H1 (cell line): ENCODE measurements around the gene NBEA. TPM values are rescaled to one million over a fixed set of nuclear protein-coding genes. Genes with fewer than 3 reads are reported as not detected.

Experiments
- CTCF ChIA-PET: fragments of 300-600 bp; sonication (Branson Sonifier 250); formaldehyde crosslinking; loops from one replicate; lab custom pipeline; 2021; ENCODE audit not compliant: partially characterized antibody; lab: Charles Lee
- POLR2A ChIA-PET: fragments of 300-600 bp; sonication (Branson Sonifier 250); formaldehyde crosslinking; loops from one replicate; lab custom pipeline; 2021; ENCODE audit warnings: inconsistent platforms; ENCODE audit not compliant: partially characterized antibody; lab: Charles Lee
- DNase-seq, 2 experiments: peaks; one replicate each; pipeline versions ENCODE4 v3.0.0 to v3.0.0-alpha.2; 2010 to 2022; ENCODE audit warnings: low spot score in 2 of 2, low read depth in 1 of 2, mixed read lengths in 1 of 2
- FAIRE-seq: peaks from 2 replicates; lab custom pipeline; 2011; peaks lifted over from hg19 to GRCh38; lab: Jason Lieb, UNC
- H2AFZ ChIP-seq: 2 replicates; pipeline ENCODE4 v1.8.1; 2012; ENCODE audit warnings: low read length, inconsistent platforms
- H2AK5ac ChIP-seq: 2 replicates; pipeline ENCODE4 v1.6.1; 2013; ENCODE audit warnings: low read depth, low read length
- H2BK120ac ChIP-seq: replicated peaks from 2 replicates; pipeline ENCODE3; 2013; ENCODE audit warnings: low read depth, low read length, inconsistent platforms
- H2BK12ac ChIP-seq: 2 replicates; pipeline ENCODE4 v1.6.1; 2013; ENCODE audit warnings: low read depth, low read length
- H2BK15ac ChIP-seq: 2 replicates; pipeline ENCODE4 v1.6.1; 2013; ENCODE audit warnings: low read length
- H2BK20ac ChIP-seq: 2 replicates; pipeline ENCODE4 v1.6.1; 2013; ENCODE audit warnings: low read length
- H2BK5ac ChIP-seq: 2 replicates; pipeline ENCODE4 v1.6.1; 2013; ENCODE audit warnings: low read depth, low read length
- H3K14ac ChIP-seq: 2 replicates; pipeline ENCODE4 v1.6.1; 2013; ENCODE audit warnings: inconsistent platforms; ENCODE audit not compliant: insufficient read length
- H3K18ac ChIP-seq: 2 replicates; pipeline ENCODE4 v1.6.1; 2013; ENCODE audit warnings: low read length; ENCODE audit errors: extremely low read depth
- H3K23ac ChIP-seq: 2 replicates; pipeline ENCODE4 v1.6.1; 2013; ENCODE audit warnings: inconsistent platforms; ENCODE audit not compliant: insufficient read length
- H3K23me2 ChIP-seq: 2 replicates; pipeline ENCODE4 v1.6.1; 2013; ENCODE audit warnings: low read depth, low read length
- H3K27ac ChIP-seq: 2 replicates; pipeline ENCODE4 v1.6.1; 2011; ENCODE audit warnings: low read depth, low read length, inconsistent platforms
- H3K27me3 ChIP-seq, 4 experiments: replicated peaks in 1 of 4; 1 replicate in 1 of 4; 2 replicates in 3 of 4; pipeline versions ENCODE4 v1.6.1 to v1.8.1; 2011 to 2013; ENCODE audit warnings: low read length in 3 of 4, mild to moderate bottlenecking in 3 of 4, inconsistent platforms in 2 of 4, mixed read lengths in 2 of 4, moderate library complexity in 1 of 4; ENCODE audit not compliant: control insufficient read depth in 3 of 4, insufficient read depth in 3 of 4; ENCODE audit errors: extremely low read depth in 1 of 4
- H3K36me3 ChIP-seq, 4 experiments: 2 replicates each; pipeline versions ENCODE4 v1.6.1 to v1.8.1; 2011 to 2013; ENCODE audit warnings: mild to moderate bottlenecking in 4 of 4, low read length in 3 of 4, moderate library complexity in 2 of 4, control low read depth in 1 of 4, inconsistent platforms in 1 of 4; ENCODE audit not compliant: insufficient read depth in 4 of 4, control insufficient read depth in 2 of 4
- H3K4ac ChIP-seq: replicated peaks from 2 replicates; pipeline ENCODE3; 2013; ENCODE audit warnings: low read length, low read depth, mixed read lengths, inconsistent platforms; ENCODE audit not compliant: insufficient read length
- H3K4me1 ChIP-seq, 4 experiments: replicated peaks in 1 of 4; 1 replicate in 1 of 4; 2 replicates in 3 of 4; pipeline versions ENCODE4 v1.6.1 to v1.8.1; 2011 to 2013; ENCODE audit warnings: low read length in 3 of 4, inconsistent platforms in 2 of 4, mixed read lengths in 1 of 4; ENCODE audit not compliant: insufficient read depth in 4 of 4, control insufficient read depth in 3 of 4
- H3K4me2 ChIP-seq, 2 experiments: 2 replicates each; pipeline versions ENCODE4 v1.6.1 to v1.8.1; 2011 to 2013; ENCODE audit warnings: low read depth in 2 of 2, low read length in 2 of 2, control low read depth in 1 of 2, inconsistent platforms in 1 of 2, mild to moderate bottlenecking in 1 of 2; ENCODE audit not compliant: insufficient read depth in 1 of 2
- H3K4me3 ChIP-seq, 4 experiments: fragments of 200-600, 300-600 bp in 1 of 4; sonication (generic), shearing (Covaris generic), sonication (Bioruptor Twin) in 1 of 4; 2 replicates each; pipeline versions ENCODE4 v1.5.1 to v1.8.1; 2011 to 2016; ENCODE audit warnings: low read length in 4 of 4, low read depth in 3 of 4, control low read depth in 2 of 4, inconsistent platforms in 2 of 4, mild to moderate bottlenecking in 2 of 4, mixed read lengths in 1 of 4, moderate library complexity in 1 of 4; ENCODE audit not compliant: insufficient read depth in 2 of 4; ENCODE audit errors: extremely low read depth in 1 of 4
- H3K56ac ChIP-seq: replicated peaks from 2 replicates; pipeline ENCODE3; 2013; ENCODE audit warnings: low read depth, mild to moderate bottlenecking, mixed read lengths, low read length, inconsistent platforms; ENCODE audit not compliant: insufficient read length
- H3K79me1 ChIP-seq: 2 replicates; pipeline ENCODE4 v1.6.1; 2013; ENCODE audit warnings: low read depth, low read length, control low read depth
- H3K79me2 ChIP-seq, 2 experiments: 2 replicates each; pipeline versions ENCODE4 v1.6.1 to v1.8.1; 2012 to 2013; ENCODE audit warnings: low read length in 2 of 2, mild to moderate bottlenecking in 2 of 2, inconsistent platforms in 1 of 2; ENCODE audit not compliant: insufficient read depth in 2 of 2, control insufficient read depth in 1 of 2
- H3K9ac ChIP-seq, 4 experiments: replicated peaks in 1 of 4; 1 replicate in 1 of 4; 2 replicates in 3 of 4; pipeline versions ENCODE4 v1.6.1 to v1.8.1; 2011 to 2013; ENCODE audit warnings: low read depth in 3 of 4, low read length in 3 of 4, control low read depth in 2 of 4, mild to moderate bottlenecking in 2 of 4, moderate library complexity in 2 of 4, inconsistent platforms in 1 of 4; ENCODE audit errors: extremely low read depth in 1 of 4
- H3K9me3 ChIP-seq, 2 experiments: 2 replicates each; pipeline versions ENCODE4 v1.6.1 to v1.8.1; 2012 to 2013; ENCODE audit warnings: mild to moderate bottlenecking in 2 of 2, moderate library complexity in 2 of 2, control low read depth in 1 of 2, inconsistent platforms in 1 of 2, low read depth in 1 of 2, low read length in 1 of 2, mixed read lengths in 1 of 2; ENCODE audit not compliant: insufficient read depth in 2 of 2
- H4K20me1 ChIP-seq, 2 experiments: replicated peaks in 1 of 2; 2 replicates each; pipeline versions ENCODE3 to v1.8.1; 2011 to 2013; ENCODE audit warnings: inconsistent platforms in 2 of 2, low read length in 2 of 2, mild to moderate bottlenecking in 1 of 2; ENCODE audit not compliant: insufficient read depth in 2 of 2, control insufficient read depth in 1 of 2
- H4K5ac ChIP-seq: 2 replicates; pipeline ENCODE4 v1.6.1; 2013; ENCODE audit warnings: low read length, low read depth, mixed read lengths, inconsistent platforms; ENCODE audit not compliant: insufficient read length
- H4K8ac ChIP-seq: 2 replicates; pipeline ENCODE4 v1.8.0; 2013; ENCODE audit warnings: mild to moderate bottlenecking, moderate library complexity, low read length, inconsistent platforms; ENCODE audit not compliant: insufficient read depth; ENCODE audit errors: extremely low read depth
- H4K91ac ChIP-seq: replicated peaks from 2 replicates; pipeline ENCODE3; 2013; ENCODE audit warnings: low read length, mixed read lengths, inconsistent platforms; ENCODE audit not compliant: insufficient read length
- CBX5 ChIP-seq: fragments of 300-800, 300-1000 bp; sonication (generic); IDR thresholded peaks from 2 replicates; pipeline ENCODE4 v1.7.1; 2016; ENCODE audit warnings: antibody characterized with exemption, low read length, low read depth
- KDM5A ChIP-seq: fragments of 200-600 bp; IDR thresholded peaks from 2 replicates; pipeline ENCODE4 v1.7.1; 2012; ENCODE audit warnings: mild to moderate bottlenecking, low read length, inconsistent platforms, mixed read lengths
- POLR2A ChIP-seq, 2 experiments: IDR thresholded peaks; 1 replicate in 1 of 2; 2 replicates in 1 of 2; pipeline ENCODE4 v1.6.1; 2011; ENCODE audit warnings: low read depth in 2 of 2, low read length in 2 of 2, mild to moderate bottlenecking in 2 of 2; ENCODE audit errors: control extremely low read depth in 1 of 2
- RAD21 ChIP-seq, 2 experiments: IDR thresholded peaks in 1 of 2; conservative IDR thresholded peaks in 1 of 2; 2 replicates each; pipeline ENCODE4 v1.6.1; 2011; ENCODE audit warnings: low read depth in 2 of 2, low read length in 2 of 2, improper control_type of control experiment in 1 of 2, inconsistent platforms in 1 of 2, mild to moderate bottlenecking in 1 of 2, moderate library complexity in 1 of 2
- RFX5 ChIP-seq: IDR thresholded peaks from 2 replicates; pipeline ENCODE4 v1.6.1; 2011; ENCODE audit warnings: low read depth, low read length, improper control_type of control experiment, borderline replicate concordance
- RXRA ChIP-seq: IDR thresholded peaks from 2 replicates; pipeline ENCODE4 v1.6.1; 2011; ENCODE audit warnings: low read depth, mild to moderate bottlenecking, low read length, moderate library complexity; ENCODE audit not compliant: insufficient read depth
- SP2 ChIP-seq: IDR thresholded peaks from 2 replicates; pipeline ENCODE4 v1.6.1; 2012; ENCODE audit warnings: mild to moderate bottlenecking, low read length, inconsistent platforms
- polyA plus RNA-seq, 7 experiments: library from polyadenylated mRNA; depleted of rRNA in 3 of 7; stranded (reverse) in 5 of 7; unstranded in 2 of 7; fragments of >200 nt in 5 of 7; fragments of 200-250 nt in 2 of 7; gene quantifications; 1 replicate in 5 of 7; 2 replicates in 1 of 7; 4 replicates in 1 of 7; pipeline versions ENCODE4 v1.2.1 to v1.2.3, GENCODE V29; 2011 to 2013; ENCODE audit warnings: missing spikeins in 2 of 7, mixed read lengths in 2 of 7
- total RNA-seq: library from RNA; stranded (reverse); fragmentation: NEBNext Ultra II Directional; extraction: Animal tissue kit (Norgen Biotek cat#: 25700); gene quantifications from 2 replicates; pipeline ENCODE4 v1.2.1, GENCODE V29; 2021
- TF ChIP-seq, protein P1 (sequence below): IDR thresholded peaks from 2 replicates; pipeline ENCODE4 v1.6.1; 2012; ENCODE audit warnings: inconsistent platforms
- TF ChIP-seq, protein P2 (sequence below): IDR thresholded peaks from 2 replicates; pipeline ENCODE4 v1.6.1; 2012; ENCODE audit warnings: inconsistent platforms

NBEA gene
- total and polyA plus RNA-seq, 2 of the 8 experiments (the other 6 are each of a cell fraction or from before 2014, with no cell fraction given), result 14.2 to 21.5 TPM

GRCh38 chr13:34933349-34933748 is 8.7 kb upstream of the NBEA start:
- Histone ChIP-seq H2BK12ac (no peak overlapping the region), H3K9ac (no peak overlapping the region)

More at GRCh38 chr13:34933349-34933748, 8.7 kb upstream of the NBEA start:
- Histone ChIP-seq H3K56ac (no peak overlapping the region), H3K18ac (no peak overlapping the region), H3K4me1 (peaks cover 0 to 3% (median under 1%) of the 10 kb centered on the region in 4 experiments; a peak in 2 of 7 replicates), H2BK5ac (no peak overlapping the region), H3K9me3 (peaks cover 0 to 2% of the 10 kb centered on the region in 2 experiments; a peak in 1 of 4 replicates), H3K14ac (no peak overlapping the region), H2BK15ac (no peak overlapping the region), H2BK120ac (no peak overlapping the region), H2AFZ (no peak overlapping the region), H3K27ac (no peak overlapping the region), H2BK20ac (no peak overlapping the region), H4K20me1 (no peaks in the 10 kb centered on the region), H4K5ac (no peak overlapping the region), H3K27me3 (no peaks in the 10 kb centered on the region; a peak in 1 of 7 replicates), H4K91ac (no peak overlapping the region), H3K4me2 (no peak overlapping the region), H3K36me3 (no peaks in the 10 kb centered on the region), H2AK5ac (no peak overlapping the region), H3K4ac (no peak overlapping the region), H4K8ac (no peak overlapping the region), H3K23ac (no peak overlapping the region), H3K4me3 (no peak overlapping the region), H3K79me1 (no peaks in the 10 kb centered on the region), H3K79me2 (no peaks in the 10 kb centered on the region), H3K23me2 (no peaks in the 10 kb centered on the region)
- DNase-seq (no peak), FAIRE-seq (no peak)
- ChIA-PET POLR2A (no interaction called here), CTCF (interaction anchor here (1.0 kb wide), 1 partner anchor 100 kb away, joined by 3 read pairs; no protein-coding TSS in a partner anchor)
- no peak for TF ChIP-seq CBX5
- no peak for TF ChIP-seq RFX5
- TF ChIP-seq KDM5A, result no peak
- TF ChIP-seq, protein P1, sequence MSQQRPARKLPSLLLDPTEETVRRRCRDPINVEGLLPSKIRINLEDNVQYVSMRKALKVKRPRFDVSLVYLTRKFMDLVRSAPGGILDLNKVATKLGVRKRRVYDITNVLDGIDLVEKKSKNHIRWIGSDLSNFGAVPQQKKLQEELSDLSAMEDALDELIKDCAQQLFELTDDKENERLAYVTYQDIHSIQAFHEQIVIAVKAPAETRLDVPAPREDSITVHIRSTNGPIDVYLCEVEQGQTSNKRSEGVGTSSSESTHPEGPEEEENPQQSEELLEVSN, result no peak
- TF ChIP-seq, protein P2, sequence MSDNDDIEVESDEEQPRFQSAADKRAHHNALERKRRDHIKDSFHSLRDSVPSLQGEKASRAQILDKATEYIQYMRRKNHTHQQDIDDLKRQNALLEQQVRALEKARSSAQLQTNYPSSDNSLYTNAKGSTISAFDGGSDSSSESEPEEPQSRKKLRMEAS, result no peak
- TF ChIP-seq SP2, result no peak
- TF ChIP-seq POLR2A (IDR thresholded peaks at IDR 0.05; ENCODE audit: control extremely low read depth in 1 of 2, low read depth in 2 of 2, low read length in 2 of 2), result no peak
- TF ChIP-seq RXRA, result no peak
- no peak for TF ChIP-seq RAD21 (IDR thresholded peaks at IDR 0.05 in 1 of 2, conservative IDR thresholded peaks at IDR 0.05 in 1 of 2; ENCODE audit: low read depth in 2 of 2, low read length in 2 of 2)
